UCSD-AML1 (cell line): ENCODE measurements around the gene C1orf105.

Experiments
- DNase-seq: peaks from one replicate; lab custom pipeline; 2025; ENCODE audit not compliant: unreplicated experiment; lab: John Stamatoyannopoulos, UW

The C1orf105 gene

GRCh38 chr1:172456344-172456769 lies 35.9 kb downstream of the C1orf105 start:
- peak; percentile 14 for DNase-seq

GRCh38 chr1:172457479-172458130 lies 37.1 kb downstream of the C1orf105 start:
- no peak for DNase-seq

GRCh38 chr1:172460177-172460576 lies 39.7 kb downstream of the C1orf105 start:
- DNase-seq: no peak

GRCh38 chr1:172460887-172461315 lies 40.4 kb downstream of the C1orf105 start:
- no peak for DNase-seq

GRCh38 chr1:172465617-172466016 lies 45.1 kb downstream of the C1orf105 start:
- no peak for DNase-seq

- DNase-seq: no peak
Observed at GRCh38 chr1:172466795-172467407, 46.4 kb downstream of the C1orf105 start.

GRCh38 chr1:172467446-172467845 lies 47.0 kb downstream of the C1orf105 start:
- DNase-seq: no peak

GRCh38 chr1:172468296-172468695 lies 47.8 kb downstream of the C1orf105 start:
- DNase-seq: no peak

GRCh38 chr1:172469717-172470116 lies 49.2 kb downstream of the C1orf105 start:
- peak; percentile 12 for DNase-seq

GRCh38 chr1:172470149-172470548 lies 49.7 kb downstream of the C1orf105 start:
- DNase-seq: no peak

GRCh38 chr1:172471666-172472065 lies 51.2 kb downstream of the C1orf105 start:
- DNase-seq: no peak

- DNase-seq: no peak
Observed at GRCh38 chr1:172472495-172472894, 52.0 kb downstream of the C1orf105 start.

GRCh38 chr1:172473302-172473701 lies 52.8 kb downstream of the C1orf105 start:
- peak; percentile 11 for DNase-seq

- DNase-seq: no peak
Observed at GRCh38 chr1:172473842-172474241, 53.4 kb downstream of the C1orf105 start.

- DNase-seq: no peak
Observed at GRCh38 chr1:172476218-172476811, 55.8 kb downstream of the C1orf105 start.

GRCh38 chr1:172477216-172477615 lies 56.7 kb downstream of the C1orf105 start:
- no peak for DNase-seq

GRCh38 chr1:172477741-172478140 lies 57.3 kb downstream of the C1orf105 start:
- DNase-seq: no peak

- no peak for DNase-seq
Observed at GRCh38 chr1:172478485-172478884, 58.0 kb downstream of the C1orf105 start.

GRCh38 chr1:172480431-172480830 lies 59.9 kb downstream of the C1orf105 start:
- DNase-seq: no peak

- no peak for DNase-seq
Observed at GRCh38 chr1:172482044-172482443, 61.6 kb downstream of the C1orf105 start.

- no peak for DNase-seq
Observed at GRCh38 chr1:172483448-172483847, 63.0 kb downstream of the C1orf105 start.

- no peak for DNase-seq
Observed at GRCh38 chr1:172484252-172484651, 63.8 kb downstream of the C1orf105 start.
